ENCODE data around the gene NEUROD2.

GRCh38 chr17:39640591-39641031 is 32.9 kb upstream of the NEUROD2 start:
- TF ChIP-seq CTCF (conservative IDR thresholded peaks at IDR 0.05) = no peak
- no peak for TF ChIP-seq ZFX (IDR thresholded peaks at IDR 0.05)
